ENCODE results near the gene CSTPP1. TPM values are rescaled to one million over a fixed set of nuclear protein-coding genes. Genes with fewer than 3 reads are reported as not detected.

Gene CSTPP1
- total RNA-seq, 1 donor from 2014 or later, result 29.9 TPM

GRCh38 chr11:46901156-46901555, 35.4 kb upstream of the CSTPP1 start:
- intact Hi-C loops (cut with micrococcal nuclease), result no loop called here
- POLR2A ChIA-PET, result no interaction called here
- ATAC-seq (ENCODE audit: low read depth), result no peak
- no peak for TF ChIP-seq CTCF (IDR thresholded peaks at IDR 0.05)
- no peak for DNase-seq
- H3K27me3 Mint-ChIP-seq, result no peaks in the 10 kb centered on the region
- CTCF ChIA-PET, result no interaction called here
- no peaks in the 10 kb centered on the region for H3K4me1 Mint-ChIP-seq
- no peak overlapping the region for H3K27ac Mint-ChIP-seq
- H3K9me3 Mint-ChIP-seq, result no peaks in the 10 kb centered on the region
- H3K4me3 Mint-ChIP-seq, result no peak overlapping the region
- H3K36me3 Mint-ChIP-seq (ENCODE audit: low read depth), result no peaks in the 10 kb centered on the region

GRCh38 chr11:46902694-46903093, 33.9 kb upstream of the CSTPP1 start:
- intact Hi-C loops (cut with micrococcal nuclease), result no loop called here
- CTCF ChIA-PET, result no interaction called here
- Mint-ChIP-seq H3K36me3 (ENCODE audit: low read depth) (no peaks in the 10 kb centered on the region), H3K4me1 (no peaks in the 10 kb centered on the region), H3K4me3 (no peak overlapping the region), H3K27ac (no peak overlapping the region), H3K9me3 (no peaks in the 10 kb centered on the region), H3K27me3 (peaks cover 6% of the 10 kb centered on the region)
- no peak for TF ChIP-seq CTCF (IDR thresholded peaks at IDR 0.05)
- ATAC-seq (ENCODE audit: low read depth) (no peak), DNase-seq (no peak)
- POLR2A ChIA-PET, result no interaction called here

GRCh38 chr11:46903846-46904245, 32.7 kb upstream of the CSTPP1 start:
- DNase-seq (no peak), ATAC-seq (ENCODE audit: low read depth) (no peak)
- Mint-ChIP-seq H3K4me1 (no peaks in the 10 kb centered on the region), H3K9me3 (no peaks in the 10 kb centered on the region), H3K27ac (no peak overlapping the region), H3K4me3 (no peak overlapping the region), H3K27me3 (peaks cover 6% of the 10 kb centered on the region), H3K36me3 (ENCODE audit: low read depth) (no peaks in the 10 kb centered on the region)
- POLR2A ChIA-PET, result no interaction called here
- TF ChIP-seq CTCF (IDR thresholded peaks at IDR 0.05), result no peak
- intact Hi-C loops (cut with micrococcal nuclease), result no loop called here
- CTCF ChIA-PET, result no interaction called here

- Mint-ChIP-seq H3K9me3 (no peaks in the 10 kb centered on the region), H3K36me3 (ENCODE audit: low read depth) (no peaks in the 10 kb centered on the region), H3K4me1 (no peaks in the 10 kb centered on the region), H3K27me3 (peaks cover 7% of the 10 kb centered on the region), H3K27ac (no peak overlapping the region), H3K4me3 (no peak overlapping the region)
- ChIA-PET POLR2A (no interaction called here), CTCF (no interaction called here)
- intact Hi-C loops (cut with micrococcal nuclease), result no loop called here
- no peak for ATAC-seq (ENCODE audit: low read depth)
- TF ChIP-seq CTCF (IDR thresholded peaks at IDR 0.05), result no peak
- no peak for DNase-seq
These were observed 30.8 kb upstream of the CSTPP1 start for GRCh38 chr11:46905806-46906205.

GRCh38 chr11:46906609-46907041, 29.9 kb upstream of the CSTPP1 start:
- CTCF ChIA-PET, result no interaction called here
- no peak for TF ChIP-seq CTCF (IDR thresholded peaks at IDR 0.05)
- H3K27ac Mint-ChIP-seq, result no peak overlapping the region
- no peaks in the 10 kb centered on the region for H3K4me1 Mint-ChIP-seq
- intact Hi-C loops (cut with micrococcal nuclease), result no loop called here
- ATAC-seq (ENCODE audit: low read depth), result no peak
- DNase-seq, result no peak
- H3K27me3 Mint-ChIP-seq, result peaks cover 9% of the 10 kb centered on the region
- no peaks in the 10 kb centered on the region for H3K9me3 Mint-ChIP-seq
- H3K36me3 Mint-ChIP-seq (ENCODE audit: low read depth), result no peaks in the 10 kb centered on the region
- H3K4me3 Mint-ChIP-seq, result no peak overlapping the region
- POLR2A ChIA-PET, result no interaction called here
